ENCODE data around the gene RPL39L. TPM values are rescaled to one million over a fixed set of nuclear protein-coding genes. Genes with fewer than 3 reads are reported as not detected.
"Not testable (repeated sequence)": the region's sequence is repeated elsewhere in the genome, so short reads cannot be mapped to it uniquely, and the experiment has no call there.

RPL39L gene
- total RNA-seq, 1 experiment from 2014 or later: 37.7 TPM

GRCh38 chr3:187136337-187136736 lies 3.0 kb downstream of the RPL39L start:
- Histone ChIP-seq H3K4me1 (ENCODE audit: control insufficient read depth, insufficient read depth, low read length) (no peaks in the 10 kb centered on the region), H3K27me3 (ENCODE audit: control insufficient read depth, insufficient read depth, low read length) (no peaks in the 10 kb centered on the region), H3K9me3 (ENCODE audit: control insufficient read depth, insufficient read depth, low read depth, low read length) (no peaks in the 10 kb centered on the region), H3K27ac (ENCODE audit: low read length) (no peak overlapping the region), H3K36me3 (ENCODE audit: control insufficient read depth, insufficient read depth, low read length) (no peaks in the 10 kb centered on the region), H3K4me3 (ENCODE audit: low read depth in 2 of 2, low read length in 2 of 2) (no peak overlapping the region)
- in situ Hi-C loops (cut with HindIII; ENCODE audit: low pct_unique_long_range_greater_than_20kb, low sequenced_read_pairs): no loop called here
- no TSS peak for BruUV-seq (replicated peaks)
- DNase-seq (ENCODE audit: low read depth, low spot score) (no peak), ATAC-seq (no peak)
- POLR2A ChIA-PET: no interaction called here
- CTCF ChIA-PET: no interaction called here
- TF ChIP-seq REST (IDR thresholded peaks at IDR 0.05; ENCODE audit: insufficient read depth in 1 of 2, low read depth in 2 of 2, low read length in 1 of 2) (no peak), CTCF (IDR thresholded peaks at IDR 0.05) (no peak), SIN3A (IDR thresholded peaks at IDR 0.05; ENCODE audit: borderline replicate concordance, insufficient read depth, low read depth, low read length) (no peak), TCF7L2 (IDR thresholded peaks at IDR 0.05; ENCODE audit: low read depth, low read length) (no peak), POLR2AphosphoS5 (IDR thresholded peaks at IDR 0.05; ENCODE audit: low read depth, low read length) (no peak)
- intact Hi-C loops (cut with micrococcal nuclease; ENCODE audit: unreplicated experiment): no loop called here

- in situ Hi-C loops (cut with HindIII; ENCODE audit: low pct_unique_long_range_greater_than_20kb, low sequenced_read_pairs); H3K4me1 ChIP-seq (ENCODE audit: control insufficient read depth, insufficient read depth, low read length); DNase-seq (ENCODE audit: low read depth, low spot score); H3K27me3 ChIP-seq (ENCODE audit: control insufficient read depth, insufficient read depth, low read length); intact Hi-C loops (cut with micrococcal nuclease; ENCODE audit: unreplicated experiment); POLR2A ChIA-PET; CTCF ChIA-PET; H3K4me3 ChIP-seq (ENCODE audit: low read depth in 2 of 2, low read length in 2 of 2); H3K9me3 ChIP-seq (ENCODE audit: control insufficient read depth, insufficient read depth, low read depth, low read length); H3K36me3 ChIP-seq (ENCODE audit: control insufficient read depth, insufficient read depth, low read length); BruUV-seq (replicated peaks); ATAC-seq; H3K27ac ChIP-seq (ENCODE audit: low read length): not testable (repeated sequence)
Measured at GRCh38 chr3:187135172-187135690, 4.1 kb downstream of the RPL39L start.

GRCh38 chr3:187133181-187133580 lies 6.1 kb downstream of the RPL39L start:
- DNase-seq (ENCODE audit: low read depth, low spot score); in situ Hi-C loops (cut with HindIII; ENCODE audit: low pct_unique_long_range_greater_than_20kb, low sequenced_read_pairs); ATAC-seq; intact Hi-C loops (cut with micrococcal nuclease; ENCODE audit: unreplicated experiment); H3K27me3 ChIP-seq (ENCODE audit: control insufficient read depth, insufficient read depth, low read length); POLR2A ChIA-PET; CTCF ChIA-PET; BruUV-seq (replicated peaks); H3K4me3 ChIP-seq (ENCODE audit: low read depth in 2 of 2, low read length in 2 of 2); H3K9me3 ChIP-seq (ENCODE audit: control insufficient read depth, insufficient read depth, low read depth, low read length); H3K36me3 ChIP-seq (ENCODE audit: control insufficient read depth, insufficient read depth, low read length); H3K4me1 ChIP-seq (ENCODE audit: control insufficient read depth, insufficient read depth, low read length); H3K27ac ChIP-seq (ENCODE audit: low read length): not testable (repeated sequence)

All from Panc1 (cell line).